PC-9 (cell line): ENCODE measurements around the gene MARS1. TPM values are rescaled to one million over a fixed set of nuclear protein-coding genes. Genes with fewer than 3 reads are reported as not detected.

Experiments used
- BruUV-seq: library from RNA; stranded (reverse); fragments of 400-500 nt; replicated peaks from 2 replicates; lab custom pipeline; 2021; lab: Mats Ljungman, UMichigan
- CTCF ChIA-PET: fragments of 300-600 bp; sonication (Branson Sonifier 250); formaldehyde crosslinking; loops from one replicate; lab custom pipeline; 2022; ENCODE audit warnings: antibody characterized with exemption; lab: Charles Lee
- POLR2A ChIA-PET: fragments of 300-600 bp; sonication (Branson Sonifier 250); formaldehyde crosslinking; loops from one replicate; lab custom pipeline; 2022; ENCODE audit warnings: antibody characterized with exemption; ENCODE audit not compliant: unreplicated experiment; lab: Charles Lee
- DNase-seq, 2 experiments: peaks; one replicate each; pipeline versions ENCODE4 v3.0.0 to v3.0.0-alpha.2; 2015 to 2022; ENCODE audit warnings: mixed read lengths in 1 of 2
- H2AFZ ChIP-seq: fragments of 200-600 bp; sonication (generic); 2 replicates; pipeline ENCODE4 v1.8.1; 2017; ENCODE audit warnings: antibody characterized with exemption
- H3F3A ChIP-seq: fragments of 200-600 bp; sonication (generic); 2 replicates; pipeline ENCODE4 v1.8.1; 2017; ENCODE audit warnings: antibody characterized with exemption, mild to moderate bottlenecking, low read depth; ENCODE audit not compliant: insufficient read depth
- H3K27ac ChIP-seq: fragments of 200-600 bp; sonication (generic); 2 replicates; pipeline ENCODE4 v1.6.1; 2016; ENCODE audit warnings: mixed run types
- H3K27me3 ChIP-seq: fragments of 200-600 bp; sonication (generic); 2 replicates; pipeline ENCODE4 v1.6.1; 2016; ENCODE audit warnings: low read depth, mixed run types; ENCODE audit not compliant: insufficient read depth
- H3K36me3 ChIP-seq: fragments of 200-600 bp; sonication (generic); 2 replicates; pipeline ENCODE4 v1.6.1; 2016; ENCODE audit warnings: low read depth, mixed run types
- H3K4me1 ChIP-seq: fragments of 200-600 bp; sonication (generic); replicated peaks from 2 replicates; pipeline ENCODE4 v1.6.1; 2016; ENCODE audit warnings: mixed run types; ENCODE audit not compliant: insufficient read depth
- H3K4me2 ChIP-seq: fragments of 200-600 bp; sonication (generic); 2 replicates; pipeline ENCODE4 v1.6.1; 2017; ENCODE audit warnings: mixed run types
- H3K4me3 ChIP-seq: fragments of 200-600 bp; sonication (generic); 2 replicates; pipeline ENCODE4 v1.6.1; 2016; ENCODE audit warnings: mixed run types
- H3K79me2 ChIP-seq: fragments of 200-600 bp; sonication (generic); 2 replicates; pipeline ENCODE4 v1.6.1; 2017; ENCODE audit warnings: low read depth, mixed run types
- H3K9me2 ChIP-seq: fragments of 200-600 bp; sonication (generic); 2 replicates; pipeline ENCODE4 v1.8.1; 2017; ENCODE audit warnings: mild to moderate bottlenecking; ENCODE audit not compliant: insufficient read depth
- H3K9me3 ChIP-seq: fragments of 200-600 bp; sonication (generic); 2 replicates; pipeline ENCODE4 v1.8.1; 2016; ENCODE audit warnings: low read depth; ENCODE audit not compliant: insufficient read depth
- H4K20me1 ChIP-seq: fragments of 200-600 bp; sonication (generic); 2 replicates; pipeline ENCODE4 v1.8.1; 2017; ENCODE audit not compliant: insufficient read depth
- CTCF ChIP-seq: fragments of 200-600 bp; sonication (generic); conservative IDR thresholded peaks from 2 replicates; pipeline ENCODE4 v1.6.1; 2017; ENCODE audit warnings: mixed run types, antibody characterized with exemption, mild to moderate bottlenecking, moderate library complexity
- EZH2 ChIP-seq: fragments of 200-600 bp; sonication (generic); IDR thresholded peaks from 2 replicates; pipeline ENCODE4 v1.8.0; 2017; ENCODE audit warnings: antibody characterized with exemption, low read depth
- intact Hi-C: fragments of 100-400 bp; cut with micrococcal nuclease; formaldehyde crosslinking; loops from one replicate; pipeline ENCODE4 v1.10.0; 2022; ENCODE audit not compliant: unreplicated experiment
- total RNA-seq: library from RNA; stranded (reverse); gene quantifications from 2 replicates; pipeline ENCODE4 v1.2.3, GENCODE V29; 2021

Gene MARS1
- total RNA-seq, 1 experiment from 2014 or later = 307 TPM

GRCh38 chr12:57548488-57548887 is 60.6 kb downstream of the MARS1 start:
- Histone ChIP-seq H3K4me1 (peaks cover 9% of the 10 kb centered on the region), H3K79me2 (peaks cover 29% of the 10 kb centered on the region), H3K36me3 (no peaks in the 10 kb centered on the region), H3K4me3 (no peak overlapping the region), H3K27me3 (no peaks in the 10 kb centered on the region), H4K20me1 (peaks cover 10% of the 10 kb centered on the region; the same call in 1 of the 2 replicates), H2AFZ (no peak overlapping the region), H3K9me2 (no peaks in the 10 kb centered on the region), H3K27ac (no peak overlapping the region), H3K9me3 (no peaks in the 10 kb centered on the region), H3K4me2 (no peak overlapping the region), H3F3A (peaks cover 13% of the 10 kb centered on the region; the same call in 1 of the 2 replicates)
- no TSS peak for BruUV-seq
- DNase-seq = no peak
- POLR2A ChIA-PET = no interaction called here
- intact Hi-C loops = no loop called here
- CTCF ChIA-PET = no interaction called here
- TF ChIP-seq CTCF = no peak
- TF ChIP-seq EZH2 = no peak

GRCh38 chr12:57549203-57549908 is 61.5 kb downstream of the MARS1 start:
- POLR2A ChIA-PET = no interaction called here
- H3K79me2 ChIP-seq = peaks cover 23% of the 10 kb centered on the region
- peaks cover 9% of the 10 kb centered on the region for H3K4me1 ChIP-seq
- no peaks in the 10 kb centered on the region for H3K9me3 ChIP-seq
- no peak for TF ChIP-seq CTCF
- no peak for TF ChIP-seq EZH2
- no peak overlapping the region for H2AFZ ChIP-seq
- no TSS peak for BruUV-seq
- H3K9me2 ChIP-seq = no peaks in the 10 kb centered on the region
- peaks cover 10% of the 10 kb centered on the region; the same call in 1 of the 2 replicates for H4K20me1 ChIP-seq
- H3K27ac ChIP-seq = no peak overlapping the region
- intact Hi-C loops = no loop called here
- no peaks in the 10 kb centered on the region for H3K27me3 ChIP-seq
- peaks cover 13% of the 10 kb centered on the region; the same call in 1 of the 2 replicates for H3F3A ChIP-seq
- H3K36me3 ChIP-seq = no peaks in the 10 kb centered on the region
- no peak overlapping the region for H3K4me2 ChIP-seq
- H3K4me3 ChIP-seq = no peak overlapping the region
- CTCF ChIA-PET = no interaction called here
- no peak for DNase-seq

GRCh38 chr12:57549909-57550640 is 62.2 kb downstream of the MARS1 start, which contains the start of gene KIF5A:
Gene KIF5A, plus strand, starts transcription at chr12:57550044. Its CDS starts 228 bp downstream, at chr12:57550272.
- BruUV-seq = no TSS peak
- peaks cover 9% of the 10 kb centered on the region for H3K4me1 ChIP-seq
- no peak within 1 kb of the TSS for H3K4me3 ChIP-seq
- no peak for DNase-seq
- intact Hi-C loops = no loop called here
- no peak within 1 kb of the TSS for H2AFZ ChIP-seq
- H3K9me2 ChIP-seq = no peaks in the 10 kb centered on the region
- H3F3A ChIP-seq = peaks cover 13% of the 10 kb centered on the region; the same call in 1 of the 2 replicates
- no peak within 1 kb of the TSS for H3K4me2 ChIP-seq
- H3K79me2 ChIP-seq = peaks cover 19% of the 10 kb centered on the region
- no peaks in the 10 kb centered on the region for H3K27me3 ChIP-seq
- ChIA-PET POLR2A (no interaction called here), CTCF (no interaction called here)
- no peak within 1 kb of the TSS for H3K27ac ChIP-seq
- TF ChIP-seq EZH2 (no peak), CTCF (no peak)
- no peaks in the 10 kb centered on the region for H3K36me3 ChIP-seq
- H3K9me3 ChIP-seq = no peaks in the 10 kb centered on the region
- peaks cover 5% of the 10 kb centered on the region; the same call in 1 of the 2 replicates for H4K20me1 ChIP-seq
